Duodenal mucosa (tissue), 2 donors: ENCODE measurements around the gene NKX2-3.

Experiments used
- H3K27ac ChIP-seq: one replicate; pipeline ENCODE4 v1.7.0; 2013; ENCODE audit warnings: low read depth, low read length
- H3K27me3 ChIP-seq, 2 donors: one replicate each; pipeline ENCODE4 v1.7.0; 2013; ENCODE audit warnings: low read length in 2 of 2, control low read depth in 1 of 2; ENCODE audit not compliant: insufficient read depth in 2 of 2, control insufficient read depth in 1 of 2
- H3K36me3 ChIP-seq, 2 donors: one replicate each; pipeline ENCODE4 v1.7.0; 2013; ENCODE audit warnings: low read length in 2 of 2, control low read depth in 1 of 2; ENCODE audit not compliant: insufficient read depth in 2 of 2, control insufficient read depth in 1 of 2
- H3K4me1 ChIP-seq, 2 donors: one replicate each; pipeline ENCODE4 v1.7.0; 2013; ENCODE audit warnings: low read length in 2 of 2, control low read depth in 1 of 2; ENCODE audit not compliant: insufficient read depth in 2 of 2, control insufficient read depth in 1 of 2
- H3K4me3 ChIP-seq, 2 donors: one replicate each; pipeline ENCODE4 v1.7.0; 2013; ENCODE audit warnings: low read length in 2 of 2, low read depth in 1 of 2
- H3K9ac ChIP-seq, 2 donors: one replicate each; pipeline ENCODE4 v1.7.0; 2013; ENCODE audit warnings: low read length in 2 of 2, low read depth in 1 of 2
- H3K9me3 ChIP-seq, 2 donors: one replicate each; pipeline ENCODE4 v1.7.0; 2013; ENCODE audit warnings: low read length in 2 of 2, control low read depth in 1 of 2; ENCODE audit not compliant: control insufficient read depth in 1 of 2

The NKX2-3 gene

GRCh38 chr10:99532687-99533495 lies at the start of gene NKX2-3:
Gene NKX2-3 (plus strand): TSS chr10:99532942. CDS start chr10:99533132, 190 bp downstream.
- peaks cover 5 to 24% of the 10 kb centered on the region in 2 donors for H3K4me1 ChIP-seq
- no peaks in the 10 kb centered on the region for H3K9me3 ChIP-seq
- H3K27me3 ChIP-seq = peaks cover 82 to 92% of the 10 kb centered on the region in 2 donors
- peak within 1 kb of the TSS; percentile 67 for H3K27ac ChIP-seq
- peak within 1 kb of the TSS; percentile 57 to 70 for H3K9ac ChIP-seq
- H3K4me3 ChIP-seq = peak within 1 kb of the TSS; percentile 59 to 76
- H3K36me3 ChIP-seq = no peaks in the 10 kb centered on the region

GRCh38 chr10:99484626-99485581 lies 47.8 kb upstream of the NKX2-3 start:
- peaks cover 16 to 17% of the 10 kb centered on the region in 2 donors for H3K27me3 ChIP-seq

GRCh38 chr10:99487125-99487807 lies 45.5 kb upstream of the NKX2-3 start:
- Histone ChIP-seq H3K36me3 (no peaks in the 10 kb centered on the region), H3K9ac (no peak overlapping the region), H3K4me3 (no peak overlapping the region), H3K27me3 (peaks cover 17 to 18% of the 10 kb centered on the region in 2 donors), H3K9me3 (no peaks in the 10 kb centered on the region), H3K27ac (no peak overlapping the region), H3K4me1 (no peaks in the 10 kb centered on the region)

More at GRCh38 chr10:99484626-99485581, 47.8 kb upstream of the NKX2-3 start:
- Histone ChIP-seq H3K9me3 (no peaks in the 10 kb centered on the region), H3K9ac (no peak overlapping the region), H3K4me1 (no peaks in the 10 kb centered on the region), H3K27ac (no peak overlapping the region), H3K4me3 (no peak overlapping the region), H3K36me3 (no peaks in the 10 kb centered on the region)

- peaks cover 17 to 19% of the 10 kb centered on the region in 2 donors for H3K27me3 ChIP-seq
Observed at GRCh38 chr10:99489271-99489670, 43.5 kb upstream of the NKX2-3 start.

GRCh38 chr10:99497343-99498025 lies 35.3 kb upstream of the NKX2-3 start:
- Histone ChIP-seq H3K9ac (no peak overlapping the region), H3K4me3 (no peak overlapping the region), H3K27me3 (no peaks in the 10 kb centered on the region), H3K9me3 (peaks cover 0 to 4% of the 10 kb centered on the region in 2 donors), H3K27ac (no peak overlapping the region), H3K36me3 (no peaks in the 10 kb centered on the region), H3K4me1 (no peaks in the 10 kb centered on the region)

More at GRCh38 chr10:99489271-99489670, 43.5 kb upstream of the NKX2-3 start:
- Histone ChIP-seq H3K27ac (no peak overlapping the region), H3K4me1 (no peaks in the 10 kb centered on the region), H3K9me3 (no peaks in the 10 kb centered on the region), H3K4me3 (no peak overlapping the region), H3K36me3 (no peaks in the 10 kb centered on the region), H3K9ac (no peak overlapping the region)

GRCh38 chr10:99506416-99506815 lies 26.3 kb upstream of the NKX2-3 start:
- no peaks in the 10 kb centered on the region for H3K4me1 ChIP-seq
- H3K9me3 ChIP-seq = no peaks in the 10 kb centered on the region
- no peak overlapping the region for H3K4me3 ChIP-seq
- no peaks in the 10 kb centered on the region for H3K36me3 ChIP-seq
- no peak overlapping the region for H3K9ac ChIP-seq
- H3K27ac ChIP-seq = no peak overlapping the region
- no peaks in the 10 kb centered on the region for H3K27me3 ChIP-seq

GRCh38 chr10:99507265-99507664 lies 25.5 kb upstream of the NKX2-3 start:
- H3K9me3 ChIP-seq = no peaks in the 10 kb centered on the region
- no peak overlapping the region for H3K4me3 ChIP-seq
- no peak overlapping the region for H3K27ac ChIP-seq
- H3K27me3 ChIP-seq = no peaks in the 10 kb centered on the region
- H3K36me3 ChIP-seq = no peaks in the 10 kb centered on the region
- H3K4me1 ChIP-seq = no peaks in the 10 kb centered on the region
- no peak overlapping the region for H3K9ac ChIP-seq

- Histone ChIP-seq H3K27me3 (peaks cover 0 to 4% of the 10 kb centered on the region in 2 donors), H3K36me3 (no peaks in the 10 kb centered on the region), H3K4me1 (no peaks in the 10 kb centered on the region), H3K4me3 (no peak overlapping the region), H3K9ac (no peak overlapping the region), H3K9me3 (no peaks in the 10 kb centered on the region), H3K27ac (no peak overlapping the region)
Observed at GRCh38 chr10:99513061-99513460, 19.7 kb upstream of the NKX2-3 start.

- Histone ChIP-seq H3K4me1 (peaks cover 3 to 11% of the 10 kb centered on the region in 2 donors), H3K4me3 (peak overlapping the region; percentile 29 to 37), H3K9ac (peak overlapping the region in 1 of 2 donors; percentile 10)
Observed at GRCh38 chr10:99519690-99520039, 13.1 kb upstream of the NKX2-3 start.

More at GRCh38 chr10:99519690-99520039, 13.1 kb upstream of the NKX2-3 start:
- no peaks in the 10 kb centered on the region for H3K36me3 ChIP-seq
- H3K9me3 ChIP-seq = no peaks in the 10 kb centered on the region
- H3K27me3 ChIP-seq = peaks cover 50 to 55% of the 10 kb centered on the region in 2 donors
- H3K27ac ChIP-seq = no peak overlapping the region
